K562 (cell line): ENCODE measurements around the gene CD101. TPM values are rescaled to one million over a fixed set of nuclear protein-coding genes. Genes with fewer than 3 reads are reported as not detected.
A peak's percentile ranks its signal among the peaks of the same experiment; 100 is the strongest.

Experiments
- BCLAF1 ChIP-seq, 2 experiments: fragments of 450-650 bp in 1 of 2; IDR thresholded peaks; 2 replicates each; pipeline ENCODE4 v1.6.1; 2011 to 2017; ENCODE audit warnings: low read depth in 2 of 2, antibody characterized with exemption in 1 of 2, borderline replicate concordance in 1 of 2, low read length in 1 of 2, mild to moderate bottlenecking in 1 of 2, mixed read lengths in 1 of 2; ENCODE audit not compliant: control insufficient read depth in 1 of 2
- CREM ChIP-seq: IDR thresholded peaks from 2 replicates; pipeline ENCODE4 v1.6.1; 2014; ENCODE audit warnings: antibody characterized with exemption, low read depth
- EZH2 ChIP-seq: IDR thresholded peaks from 2 replicates; pipeline ENCODE4 v1.6.1; 2012; ENCODE audit warnings: low read depth, mild to moderate bottlenecking, inconsistent platforms, low read length, borderline replicate concordance
- GATAD2A ChIP-seq: fragments of 450-650 bp; IDR thresholded peaks from 2 replicates; pipeline ENCODE4 v1.6.1; 2017
- MAX ChIP-seq: sonication (generic); formaldehyde crosslinking; IDR thresholded peaks from 2 replicates; pipeline ENCODE4 v1.9.0; 2022; ENCODE audit warnings: mild to moderate bottlenecking, missing genetic modification reagents
- MTA1 ChIP-seq: fragments of 450-650 bp; IDR thresholded peaks from 2 replicates; pipeline ENCODE4 v1.6.1; 2017; ENCODE audit warnings: borderline replicate concordance
- MXI1 ChIP-seq: IDR thresholded peaks from 2 replicates; pipeline ENCODE4 v1.6.1; 2011; ENCODE audit warnings: low read depth, mild to moderate bottlenecking, improper control_type of control experiment, low read length
- NR2C1 ChIP-seq, 2 experiments: fragments of 450-650 bp; IDR thresholded peaks; 2 replicates each; pipeline ENCODE4 v1.6.1; 2017; ENCODE audit warnings: mild to moderate bottlenecking in 2 of 2, antibody characterized with exemption in 1 of 2, inconsistent platforms in 1 of 2, missing compliant biosample characterization in 1 of 2, missing genetic modification characterization in 1 of 2
- PRDM10 ChIP-seq: fragments of 450-650 bp; IDR thresholded peaks from 2 replicates; pipeline ENCODE4 v1.6.1; 2018; ENCODE audit not compliant: partially characterized antibody
- RBBP5 ChIP-seq: fragments of 200-600 bp; sonication (generic); IDR thresholded peaks from 2 replicates; pipeline ENCODE4 v1.6.1; 2012; ENCODE audit warnings: borderline replicate concordance, mild to moderate bottlenecking, low read length, control low read depth, inconsistent platforms; ENCODE audit not compliant: insufficient read depth, poor library complexity, severe bottlenecking
- ZEB2 ChIP-seq: fragments of 450-650 bp; IDR thresholded peaks from 2 replicates; pipeline ENCODE4 v1.6.1; 2016
- ZNF12 ChIP-seq: sonication (generic); formaldehyde crosslinking; IDR thresholded peaks from 2 replicates; pipeline ENCODE4 v1.4.0; 2020; ENCODE audit warnings: mild to moderate bottlenecking, missing genetic modification reagents
- polyA plus RNA-seq, 8 experiments: library from polyadenylated mRNA; depleted of rRNA in 4 of 8; stranded (reverse) in 5 of 8; unstranded in 3 of 8; fragments of >200 nt; fragmentation: Nextera tagmentation in 2 of 8; fragmentation: Illumina TruSeq in 1 of 8; extraction: Ambion mirVana in 2 of 8; extraction: Trizol in 1 of 8; gene quantifications; 2 replicates each; pipeline versions ENCODE4 v1.2.1 to v1.2.3, GENCODE V29; 2011 to 2014; ENCODE audit warnings: inconsistent platforms in 1 of 8, missing spikeins in 1 of 8
- total RNA-seq, 7 experiments: library from RNA; depleted of rRNA in 6 of 7; stranded (reverse); fragments of >200 nt in 6 of 7; fragmentation: Illumina TruSeq in 2 of 7; extraction: Trizol in 2 of 7; gene quantifications; 2 replicates each; pipeline versions ENCODE4 v1.2.1 to v1.2.3, GENCODE V29; 2011 to 2021; ENCODE audit warnings: low replicate concordance in 1 of 7
- TF ChIP-seq, protein P1 (sequence below): fragments of 450-650 bp; IDR thresholded peaks from 2 replicates; pipeline ENCODE4 v1.6.1; 2017; ENCODE audit warnings: antibody characterized with exemption, mild to moderate bottlenecking
- TF ChIP-seq, protein P2 (sequence below): fragments of 250-450 bp; sonication (Bioruptor Pico); IDR thresholded peaks from 2 replicates; pipeline ENCODE4 v1.4.0; 2020; ENCODE audit warnings: borderline replicate concordance

Gene CD101
- total and polyA plus RNA-seq, 9 of the 15 experiments (the other 6 are each of a cell fraction or from before 2014, with no cell fraction given), result 0.04 to 1.1 (median 0.20) TPM

DNA sequence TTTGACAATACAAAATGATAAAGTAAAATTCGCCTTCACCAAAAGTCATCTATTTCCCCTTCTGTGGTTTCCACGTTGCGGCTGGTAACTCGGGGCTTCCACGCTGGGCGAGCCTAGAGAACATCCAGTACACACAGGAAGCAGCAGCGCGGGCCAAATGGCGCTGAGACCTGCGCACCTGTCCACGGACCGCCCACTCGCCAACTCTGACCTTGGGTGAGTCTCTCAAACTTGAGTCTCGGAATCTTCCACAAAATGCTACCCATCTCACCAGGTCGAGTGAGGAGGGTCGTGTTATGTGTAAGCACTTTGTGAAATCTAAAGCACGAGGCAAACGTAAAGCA lies 57.7 kb downstream of the CD101 start (continued):
- TF ChIP-seq EZH2, result no peak
- no peak; the same call in 1 of the 2 replicates for TF ChIP-seq NR2C1 (IDR thresholded peaks at IDR 0.05)
- peak; percentile 48; the same call in 1 of the 2 replicates for TF ChIP-seq NR2C1 (tag; IDR thresholded peaks at IDR 0.05)
- TF ChIP-seq ZEB2, result peak; percentile 17; the same call in 1 of the 2 replicates
- TF ChIP-seq GATAD2A, result peak; percentile 79; the same call in 1 of the 2 replicates
- TF ChIP-seq, protein P1, sequence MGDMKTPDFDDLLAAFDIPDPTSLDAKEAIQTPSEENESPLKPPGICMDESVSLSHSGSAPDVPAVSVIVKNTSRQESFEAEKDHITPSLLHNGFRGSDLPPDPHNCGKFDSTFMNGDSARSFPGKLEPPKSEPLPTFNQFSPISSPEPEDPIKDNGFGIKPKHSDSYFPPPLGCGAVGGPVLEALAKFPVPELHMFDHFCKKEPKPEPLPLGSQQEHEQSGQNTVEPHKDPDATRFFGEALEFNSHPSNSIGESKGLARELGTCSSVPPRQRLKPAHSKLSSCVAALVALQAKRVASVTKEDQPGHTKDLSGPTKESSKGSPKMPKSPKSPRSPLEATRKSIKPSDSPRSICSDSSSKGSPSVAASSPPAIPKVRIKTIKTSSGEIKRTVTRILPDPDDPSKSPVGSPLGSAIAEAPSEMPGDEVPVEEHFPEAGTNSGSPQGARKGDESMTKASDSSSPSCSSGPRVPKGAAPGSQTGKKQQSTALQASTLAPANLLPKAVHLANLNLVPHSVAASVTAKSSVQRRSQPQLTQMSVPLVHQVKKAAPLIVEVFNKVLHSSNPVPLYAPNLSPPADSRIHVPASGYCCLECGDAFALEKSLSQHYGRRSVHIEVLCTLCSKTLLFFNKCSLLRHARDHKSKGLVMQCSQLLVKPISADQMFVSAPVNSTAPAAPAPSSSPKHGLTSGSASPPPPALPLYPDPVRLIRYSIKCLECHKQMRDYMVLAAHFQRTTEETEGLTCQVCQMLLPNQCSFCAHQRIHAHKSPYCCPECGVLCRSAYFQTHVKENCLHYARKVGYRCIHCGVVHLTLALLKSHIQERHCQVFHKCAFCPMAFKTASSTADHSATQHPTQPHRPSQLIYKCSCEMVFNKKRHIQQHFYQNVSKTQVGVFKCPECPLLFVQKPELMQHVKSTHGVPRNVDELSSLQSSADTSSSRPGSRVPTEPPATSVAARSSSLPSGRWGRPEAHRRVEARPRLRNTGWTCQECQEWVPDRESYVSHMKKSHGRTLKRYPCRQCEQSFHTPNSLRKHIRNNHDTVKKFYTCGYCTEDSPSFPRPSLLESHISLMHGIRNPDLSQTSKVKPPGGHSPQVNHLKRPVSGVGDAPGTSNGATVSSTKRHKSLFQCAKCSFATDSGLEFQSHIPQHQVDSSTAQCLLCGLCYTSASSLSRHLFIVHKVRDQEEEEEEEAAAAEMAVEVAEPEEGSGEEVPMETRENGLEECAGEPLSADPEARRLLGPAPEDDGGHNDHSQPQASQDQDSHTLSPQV, result peak; percentile 64; the same call in 1 of the 2 replicates
- 0 out of 2 replicates have a peak, but pooled peaks have one; percentile 45 for TF ChIP-seq ZNF12
- peak; percentile 18; the same call in 1 of the 2 replicates for TF ChIP-seq MTA1
- peak; percentile 52 for TF ChIP-seq PRDM10
- 0 out of 2 replicates have a peak, but pooled peaks have one; percentile 10 for TF ChIP-seq MXI1
- TF ChIP-seq RBBP5, result no peak
- TF ChIP-seq CREM, result 0 out of 2 replicates have a peak, but pooled peaks have one; percentile 13
- TF ChIP-seq, protein P2, sequence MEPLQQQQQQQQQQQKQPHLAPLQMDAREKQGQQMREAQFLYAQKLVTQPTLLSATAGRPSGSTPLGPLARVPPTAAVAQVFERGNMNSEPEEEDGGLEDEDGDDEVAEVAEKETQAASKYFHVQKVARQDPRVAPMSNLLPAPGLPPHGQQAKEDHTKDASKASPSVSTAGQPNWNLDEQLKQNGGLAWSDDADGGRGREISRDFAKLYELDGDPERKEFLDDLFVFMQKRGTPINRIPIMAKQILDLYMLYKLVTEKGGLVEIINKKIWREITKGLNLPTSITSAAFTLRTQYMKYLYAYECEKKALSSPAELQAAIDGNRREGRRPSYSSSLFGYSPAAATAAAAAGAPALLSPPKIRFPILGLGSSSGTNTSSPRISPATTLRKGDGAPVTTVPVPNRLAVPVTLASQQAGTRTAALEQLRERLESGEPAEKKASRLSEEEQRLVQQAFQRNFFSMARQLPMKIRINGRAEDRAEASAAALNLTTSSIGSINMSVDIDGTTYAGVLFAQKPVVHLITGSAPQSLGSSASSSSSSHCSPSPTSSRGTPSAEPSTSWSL, result no peak
- no peak for TF ChIP-seq BCLAF1 (IDR thresholded peaks at IDR 0.05; ENCODE audit: borderline replicate concordance in 1 of 2, control insufficient read depth in 1 of 2, low read depth in 2 of 2, low read length in 1 of 2)
- TF ChIP-seq MAX (CRISPR knock-in tag), result 0 out of 2 replicates have a peak, but pooled peaks have one; percentile 35
